ENCODE results near the gene OR10G8.

Gene OR10G8

GRCh38 chr11:124075841-124076651 lies 49.4 kb downstream of the OR10G8 start:
- no peak overlapping the region for H3K4me3 ChIP-seq (ENCODE audit: low read length)
- no peak for DNase-seq (ENCODE audit: low read depth, low spot score)

GRCh38 chr11:124077266-124077665 lies 50.7 kb downstream of the OR10G8 start:
- DNase-seq (ENCODE audit: low read depth, low spot score): no peak
- H3K4me3 ChIP-seq (ENCODE audit: low read length): no peak overlapping the region

GRCh38 chr11:124078591-124078990 lies 52.0 kb downstream of the OR10G8 start:
- no peak for DNase-seq (ENCODE audit: low read depth, low spot score)
- H3K4me3 ChIP-seq (ENCODE audit: low read length): no peak overlapping the region

- no peak overlapping the region for H3K4me3 ChIP-seq (ENCODE audit: low read length)
- no peak for DNase-seq (ENCODE audit: low read depth, low spot score)
Observed at GRCh38 chr11:124079631-124080326, 53.2 kb downstream of the OR10G8 start.

All from Jurkat, Clone E6-1 (cell line).